Astrocyte of the hippocampus (primary cell): ENCODE results near the gene COL6A1.
A peak's percentile ranks its signal among the peaks of the same experiment; 100 is the strongest.

Experiments
- DNase-seq: peaks from one replicate; pipeline ENCODE4 v3.0.0; 2011; ENCODE audit warnings: low read depth, low spot score

The COL6A1 gene, protein sequence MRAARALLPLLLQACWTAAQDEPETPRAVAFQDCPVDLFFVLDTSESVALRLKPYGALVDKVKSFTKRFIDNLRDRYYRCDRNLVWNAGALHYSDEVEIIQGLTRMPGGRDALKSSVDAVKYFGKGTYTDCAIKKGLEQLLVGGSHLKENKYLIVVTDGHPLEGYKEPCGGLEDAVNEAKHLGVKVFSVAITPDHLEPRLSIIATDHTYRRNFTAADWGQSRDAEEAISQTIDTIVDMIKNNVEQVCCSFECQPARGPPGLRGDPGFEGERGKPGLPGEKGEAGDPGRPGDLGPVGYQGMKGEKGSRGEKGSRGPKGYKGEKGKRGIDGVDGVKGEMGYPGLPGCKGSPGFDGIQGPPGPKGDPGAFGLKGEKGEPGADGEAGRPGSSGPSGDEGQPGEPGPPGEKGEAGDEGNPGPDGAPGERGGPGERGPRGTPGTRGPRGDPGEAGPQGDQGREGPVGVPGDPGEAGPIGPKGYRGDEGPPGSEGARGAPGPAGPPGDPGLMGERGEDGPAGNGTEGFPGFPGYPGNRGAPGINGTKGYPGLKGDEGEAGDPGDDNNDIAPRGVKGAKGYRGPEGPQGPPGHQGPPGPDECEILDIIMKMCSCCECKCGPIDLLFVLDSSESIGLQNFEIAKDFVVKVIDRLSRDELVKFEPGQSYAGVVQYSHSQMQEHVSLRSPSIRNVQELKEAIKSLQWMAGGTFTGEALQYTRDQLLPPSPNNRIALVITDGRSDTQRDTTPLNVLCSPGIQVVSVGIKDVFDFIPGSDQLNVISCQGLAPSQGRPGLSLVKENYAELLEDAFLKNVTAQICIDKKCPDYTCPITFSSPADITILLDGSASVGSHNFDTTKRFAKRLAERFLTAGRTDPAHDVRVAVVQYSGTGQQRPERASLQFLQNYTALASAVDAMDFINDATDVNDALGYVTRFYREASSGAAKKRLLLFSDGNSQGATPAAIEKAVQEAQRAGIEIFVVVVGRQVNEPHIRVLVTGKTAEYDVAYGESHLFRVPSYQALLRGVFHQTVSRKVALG

DNA sequence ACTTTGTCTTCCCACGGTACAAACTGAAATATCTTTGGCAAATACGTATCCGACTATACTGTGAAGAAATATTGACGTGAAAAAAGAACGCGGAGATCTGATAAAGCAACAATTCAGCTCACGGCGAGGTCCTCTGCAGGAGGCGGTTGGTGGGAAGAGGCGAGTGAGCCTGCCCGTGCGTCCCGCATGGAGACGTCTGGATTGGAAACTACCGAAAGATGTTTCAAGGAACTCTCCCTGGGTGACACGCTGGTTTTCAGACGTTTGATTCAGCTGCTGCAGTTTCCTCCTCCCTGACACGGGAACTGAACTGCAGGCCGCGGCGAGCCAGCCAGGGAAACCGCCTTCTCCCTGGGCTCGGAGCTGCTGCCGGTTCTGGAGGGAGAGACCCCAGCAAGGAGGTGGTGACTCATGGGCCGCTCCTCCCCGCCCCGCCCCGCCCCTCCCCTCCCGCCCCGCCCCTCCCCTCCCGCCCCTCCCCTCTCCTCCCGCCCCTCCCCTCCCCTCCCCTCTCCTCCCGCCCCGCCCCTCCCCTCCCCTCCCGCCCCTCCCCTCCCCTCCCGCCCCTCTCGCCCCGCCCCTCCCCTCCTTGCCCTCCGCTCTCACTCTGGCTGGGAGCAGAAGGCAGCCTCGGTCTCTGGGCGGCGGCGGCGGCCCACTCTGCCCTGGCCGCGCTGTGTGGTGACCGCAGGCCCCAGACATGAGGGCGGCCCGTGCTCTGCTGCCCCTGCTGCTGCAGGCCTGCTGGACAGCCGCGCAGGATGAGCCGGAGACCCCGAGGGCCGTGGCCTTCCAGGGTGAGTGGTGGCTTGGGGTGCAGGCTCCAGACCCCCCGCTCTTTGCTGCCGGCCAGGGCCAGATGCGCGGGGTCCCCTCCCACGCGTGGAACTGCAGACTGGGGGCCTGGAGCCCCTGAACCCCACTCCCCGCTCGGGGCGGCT lies at the start of gene COL6A1:
Gene COL6A1 (plus strand): TSS at position 620 of the 941 bp plus-strand sequence. CDS start 81 bp downstream, at position 701.
- peak; percentile 94 for DNase-seq

DNA sequence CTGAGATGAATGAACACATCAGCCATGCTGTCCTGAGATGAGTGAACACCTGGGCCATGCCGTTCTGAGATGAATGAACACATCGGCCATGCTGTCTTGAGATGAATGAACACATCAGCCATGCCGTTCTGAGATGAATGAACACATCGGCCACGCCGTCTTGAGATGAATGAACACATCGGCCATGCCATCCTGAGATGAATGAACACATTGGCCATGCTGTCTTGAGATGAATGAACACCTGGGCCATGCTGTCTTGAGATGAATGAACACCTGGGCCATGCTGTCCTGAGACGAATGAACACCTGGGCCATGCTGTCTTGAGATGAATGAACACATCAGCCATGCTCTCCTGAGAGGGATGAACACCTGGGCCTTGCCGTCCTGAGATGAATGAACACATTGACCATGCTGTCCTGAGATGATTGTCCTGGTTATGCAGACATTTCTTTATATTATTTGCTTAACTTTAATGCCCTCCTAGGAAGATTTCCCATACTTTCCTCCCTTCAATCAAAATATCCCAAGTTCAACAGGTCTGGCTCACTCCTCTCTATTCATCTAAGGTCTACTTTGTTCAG lies 48.6 kb upstream of the COL6A1 start:
- no peak for DNase-seq

DNA sequence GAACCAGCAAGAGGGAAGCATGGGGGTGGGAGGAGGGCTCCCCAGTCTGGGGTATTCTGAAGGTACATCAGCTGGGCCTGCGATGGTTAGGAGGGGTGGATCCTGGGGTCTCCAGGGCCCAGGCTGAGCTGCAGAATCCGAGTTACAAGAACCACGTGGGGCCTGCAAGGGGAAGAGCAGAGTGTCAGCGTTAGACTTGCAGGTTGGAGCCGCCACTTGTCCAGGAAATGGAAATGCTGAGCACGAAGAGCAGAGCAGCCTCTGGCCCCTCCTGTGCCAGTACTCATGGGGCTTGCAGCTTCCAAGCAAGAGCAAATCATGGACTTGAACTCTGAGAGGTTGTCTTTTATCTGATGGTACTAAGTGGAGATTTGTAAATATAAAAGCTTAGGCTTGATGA lies 47.5 kb upstream of the COL6A1 start:
- DNase-seq, result no peak

DNA sequence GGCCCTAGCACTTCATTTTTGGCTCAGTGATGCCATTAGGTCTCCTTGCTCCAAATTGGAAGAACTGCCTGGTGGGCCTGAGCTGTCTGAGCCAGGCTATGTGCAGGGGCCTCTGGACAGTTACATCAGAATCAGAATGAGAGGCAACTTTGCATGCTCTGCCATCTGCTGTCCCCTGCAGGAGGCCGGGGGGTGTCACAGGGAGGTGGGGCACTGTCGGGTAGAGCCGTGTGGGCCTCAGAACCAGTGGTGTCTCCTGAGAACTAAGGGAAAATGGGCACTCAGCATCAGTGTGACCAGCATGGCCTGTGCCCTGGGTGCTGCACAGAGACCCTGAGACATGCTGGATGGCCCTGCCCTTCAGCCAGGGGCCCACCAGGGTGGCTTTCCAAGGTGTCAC lies 47.0 kb upstream of the COL6A1 start:
- no peak for DNase-seq

DNA sequence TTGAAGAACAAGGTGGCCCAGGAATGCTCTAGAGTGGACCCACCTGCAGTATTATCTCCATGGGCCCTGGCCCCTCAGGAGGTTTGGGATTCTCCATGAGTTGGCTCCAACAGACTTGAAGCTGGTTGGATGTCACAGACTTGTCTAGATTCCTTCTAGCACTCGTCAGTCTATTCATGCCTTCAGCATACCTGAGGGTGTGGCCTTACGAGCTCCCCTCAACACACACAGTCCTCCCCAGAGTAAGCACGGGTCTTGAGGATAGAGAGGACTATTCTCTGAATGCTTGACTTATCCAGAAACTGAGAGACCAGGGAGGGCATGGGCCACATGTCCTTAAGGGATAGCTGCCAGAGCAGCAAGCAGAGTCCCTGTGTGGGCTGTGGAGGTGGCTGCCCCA lies 45.9 kb upstream of the COL6A1 start:
- DNase-seq, result peak; percentile 77

DNA sequence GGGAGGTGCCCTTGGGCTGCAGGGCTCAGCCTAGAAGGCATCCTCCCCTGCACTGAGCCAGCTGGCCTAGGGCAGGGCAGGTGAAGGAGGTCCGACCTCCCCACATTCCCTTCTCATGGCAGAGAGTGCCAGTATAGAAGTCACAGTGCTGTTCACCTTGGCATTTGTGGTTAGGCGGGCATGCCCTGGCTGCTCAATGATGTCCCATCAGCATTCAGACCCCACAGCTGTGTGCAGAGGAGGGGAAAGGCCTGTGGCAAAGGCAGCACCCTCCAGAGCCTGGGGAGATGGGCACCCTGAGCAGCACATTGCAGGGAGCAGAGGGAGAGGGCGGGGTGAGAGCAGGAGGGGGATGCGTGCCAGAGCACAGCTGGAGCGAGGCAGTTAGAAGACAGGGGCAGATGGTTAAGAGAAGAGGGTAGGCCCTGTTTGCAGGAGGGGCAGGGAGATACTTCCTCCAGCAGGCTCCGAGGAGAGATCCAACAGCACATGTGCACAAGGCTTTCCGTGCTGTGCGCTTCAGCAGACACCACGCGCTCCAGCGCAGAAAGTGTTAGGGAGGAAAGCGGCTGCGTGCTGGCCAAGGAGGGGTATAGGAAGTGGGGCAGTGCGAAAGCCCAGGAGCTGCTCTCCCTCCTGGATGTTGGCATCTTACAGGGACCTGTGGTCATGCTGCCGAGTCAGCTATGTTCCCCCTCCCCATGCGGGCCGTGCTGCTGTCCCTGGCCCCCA lies 43.7 kb upstream of the COL6A1 start:
- no peak for DNase-seq

DNA sequence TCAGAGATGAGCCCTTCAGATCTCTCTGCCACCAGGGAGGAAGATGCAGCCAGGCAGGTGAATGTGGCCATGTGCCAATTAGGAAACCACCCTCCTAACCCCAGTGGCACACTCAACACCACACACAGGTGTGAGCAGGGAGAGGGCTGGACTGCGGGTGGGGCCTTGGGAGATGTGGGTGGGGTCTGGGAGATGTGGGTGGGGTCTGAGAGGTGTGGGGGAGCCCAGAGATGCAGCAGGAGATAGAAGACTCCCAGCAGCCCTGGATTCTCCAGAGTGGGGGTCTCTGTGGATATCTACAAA lies 43.2 kb upstream of the COL6A1 start:
- DNase-seq, result no peak

DNA sequence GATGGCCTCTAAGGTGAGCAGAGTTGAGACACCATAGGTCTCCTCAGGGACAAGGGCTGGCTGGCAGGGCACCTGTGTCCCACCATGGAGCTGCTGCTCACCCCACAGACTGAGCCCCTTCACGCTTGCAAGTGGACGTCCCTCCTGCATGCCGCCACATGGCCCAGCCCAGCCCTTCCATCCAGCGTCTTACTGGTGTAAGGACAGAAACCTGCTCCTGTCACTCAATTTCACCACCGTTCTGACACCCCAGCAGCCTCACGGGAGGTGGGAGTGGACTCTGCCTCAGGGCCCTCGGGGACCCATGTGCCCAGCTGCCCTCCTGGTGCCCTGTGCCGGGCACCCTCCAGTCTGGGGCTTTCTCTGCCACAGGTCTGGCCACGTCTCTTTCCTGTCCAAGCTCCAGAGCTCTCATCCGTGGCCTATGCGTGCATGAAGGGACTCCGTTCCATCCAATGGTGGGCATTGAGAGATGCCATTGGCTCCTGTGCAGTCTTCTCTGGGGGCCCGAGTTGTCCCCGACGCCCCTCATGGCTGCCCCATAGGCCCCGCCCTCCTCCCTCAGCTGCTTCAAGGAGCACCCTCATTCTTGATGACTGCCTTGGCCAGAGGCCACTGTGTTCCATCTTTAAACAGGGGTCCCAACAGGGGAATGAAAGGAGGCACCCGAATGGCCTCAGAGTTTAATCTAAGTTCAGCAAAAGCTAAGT lies 42.6 kb upstream of the COL6A1 start:
- no peak for DNase-seq

DNA sequence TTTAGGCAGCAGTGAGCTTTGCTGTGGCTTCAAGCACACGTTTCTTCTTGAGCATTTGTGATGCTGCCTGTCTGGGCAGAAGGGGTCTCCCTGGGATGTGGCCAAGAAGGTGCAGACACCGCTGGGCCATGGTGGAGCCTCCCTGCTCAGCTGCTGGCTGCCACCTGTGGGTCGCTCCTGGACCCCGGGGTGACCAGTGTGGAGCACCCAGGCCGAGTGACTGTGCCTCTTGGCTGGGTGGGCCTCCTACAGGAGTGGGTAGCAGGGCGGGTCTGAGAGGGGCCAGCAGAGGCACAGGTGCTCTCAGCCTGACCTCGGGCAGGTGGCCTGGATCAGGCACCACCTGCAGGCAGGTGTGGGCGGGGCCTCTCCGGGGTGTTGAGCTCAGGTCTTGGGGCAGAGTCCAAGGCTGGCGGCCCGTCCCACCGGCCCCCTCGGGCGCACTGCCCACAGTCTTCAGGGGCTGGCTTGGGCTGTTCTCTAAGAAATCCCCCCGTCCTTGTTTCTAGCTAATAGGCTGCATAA lies 42.0 kb upstream of the COL6A1 start:
- no peak for DNase-seq

DNA sequence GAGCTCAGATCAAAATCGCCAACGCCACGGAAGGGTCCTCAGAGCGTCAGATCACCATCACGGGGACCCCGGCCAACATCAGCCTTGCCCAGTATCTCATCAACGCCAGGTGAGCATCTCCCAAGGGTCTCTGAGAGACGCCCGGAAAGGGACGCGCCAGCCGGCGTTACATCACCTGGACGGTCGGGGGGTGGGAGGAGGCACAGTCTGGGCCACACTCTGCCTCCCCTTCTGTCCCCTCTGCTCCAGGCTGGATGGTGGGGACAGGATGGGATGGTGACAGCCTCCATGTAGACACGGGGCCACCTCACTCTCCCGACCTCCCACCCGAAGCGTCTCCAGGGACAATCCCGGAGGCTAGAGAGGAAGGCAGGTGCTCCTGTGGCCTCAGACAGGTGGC lies 41.5 kb upstream of the COL6A1 start:
- DNase-seq, result no peak

DNA sequence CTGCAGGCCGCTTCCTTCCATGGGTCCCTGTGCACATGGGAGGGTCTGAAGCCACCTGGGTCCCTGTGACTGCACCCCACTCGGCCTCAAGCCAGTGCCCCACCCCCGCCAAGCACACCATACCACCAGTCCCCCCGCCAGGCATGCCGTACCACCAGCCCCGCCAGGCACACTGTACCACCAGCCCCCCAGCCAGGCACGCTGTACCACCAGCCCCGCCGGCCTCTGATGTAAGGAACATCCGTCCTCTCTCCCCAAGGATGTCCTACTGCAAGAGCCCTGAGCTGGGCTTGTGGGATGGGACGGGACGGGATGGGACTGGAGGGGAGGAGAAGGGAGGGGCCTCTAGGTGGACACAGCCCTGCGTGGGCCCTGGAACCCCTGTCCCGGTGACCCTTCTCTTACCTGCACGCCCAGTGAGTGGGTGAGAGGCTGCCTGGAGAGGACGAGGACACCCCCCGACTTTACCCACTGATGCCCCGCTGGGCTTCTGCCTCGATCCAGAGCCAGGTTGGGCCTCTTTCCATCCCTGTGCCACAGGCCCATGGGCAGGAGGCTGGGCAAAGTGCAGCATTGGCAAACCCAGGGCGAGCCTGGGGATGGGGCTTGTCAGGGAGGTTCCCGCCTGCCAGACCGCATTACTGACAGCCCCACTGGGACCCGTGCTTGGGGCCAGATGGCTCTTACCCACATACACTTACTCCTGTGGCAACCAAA lies 40.8 kb upstream of the COL6A1 start:
- DNase-seq, result no peak

DNA sequence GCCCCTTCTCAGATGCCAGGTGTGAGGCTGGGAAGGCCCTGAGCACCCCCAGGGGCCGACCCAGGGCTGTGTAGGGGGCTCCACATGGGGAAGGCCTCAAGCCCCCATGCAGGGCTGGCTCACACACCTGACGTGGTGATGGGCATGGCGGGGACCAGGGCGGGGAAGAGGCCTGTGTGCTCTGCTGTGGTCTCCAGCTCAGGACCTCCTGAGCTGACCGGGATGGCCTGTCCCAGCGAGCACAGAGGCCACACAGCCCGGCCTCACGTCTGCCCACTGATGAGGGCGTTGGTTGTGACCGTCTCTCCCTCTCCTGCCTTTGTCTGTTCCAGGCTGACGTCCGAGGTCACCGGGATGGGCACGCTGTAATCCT lies 40.2 kb upstream of the COL6A1 start:
- no peak for DNase-seq

DNA sequence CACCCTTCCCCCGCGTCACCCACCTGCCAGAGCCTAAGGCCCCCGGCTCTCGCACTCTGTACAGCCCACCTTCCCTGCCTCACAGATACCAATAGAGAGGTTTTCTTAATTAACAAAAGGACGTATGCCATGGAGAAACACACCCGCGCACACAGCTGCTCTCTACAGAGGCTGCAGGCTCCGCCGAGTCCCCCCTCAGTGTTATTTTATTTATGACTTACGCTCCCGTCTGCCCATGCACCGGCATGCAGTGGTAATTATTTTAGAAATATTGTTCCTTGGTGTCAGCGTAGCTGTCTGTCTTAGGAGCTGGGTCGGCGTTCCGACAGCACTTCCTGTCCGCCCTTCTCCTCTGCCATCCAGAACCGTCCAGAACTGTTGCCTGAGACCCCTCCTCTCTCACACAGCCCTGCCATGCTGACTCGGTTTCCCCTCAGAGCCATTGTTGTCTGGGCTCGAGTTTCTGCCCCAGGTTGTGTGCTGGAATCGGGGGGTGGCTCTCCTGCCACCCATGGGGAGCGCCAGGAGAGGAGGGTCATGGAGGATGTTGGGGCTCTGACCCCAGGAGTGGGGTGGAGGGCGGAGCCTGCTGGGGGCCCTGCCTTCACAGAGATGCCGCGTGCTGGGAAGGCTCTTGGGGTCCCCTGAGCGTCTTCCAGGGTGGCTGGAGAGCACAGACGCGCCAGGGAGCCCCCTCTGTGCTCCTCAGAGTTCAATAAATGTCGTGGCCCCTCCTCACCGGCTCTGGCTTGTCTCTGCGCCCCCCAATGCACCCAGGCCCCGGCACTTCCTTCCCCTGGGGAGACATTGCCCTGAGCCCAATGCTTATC lies 39.6 kb upstream of the COL6A1 start:
- DNase-seq, result no peak

DNA sequence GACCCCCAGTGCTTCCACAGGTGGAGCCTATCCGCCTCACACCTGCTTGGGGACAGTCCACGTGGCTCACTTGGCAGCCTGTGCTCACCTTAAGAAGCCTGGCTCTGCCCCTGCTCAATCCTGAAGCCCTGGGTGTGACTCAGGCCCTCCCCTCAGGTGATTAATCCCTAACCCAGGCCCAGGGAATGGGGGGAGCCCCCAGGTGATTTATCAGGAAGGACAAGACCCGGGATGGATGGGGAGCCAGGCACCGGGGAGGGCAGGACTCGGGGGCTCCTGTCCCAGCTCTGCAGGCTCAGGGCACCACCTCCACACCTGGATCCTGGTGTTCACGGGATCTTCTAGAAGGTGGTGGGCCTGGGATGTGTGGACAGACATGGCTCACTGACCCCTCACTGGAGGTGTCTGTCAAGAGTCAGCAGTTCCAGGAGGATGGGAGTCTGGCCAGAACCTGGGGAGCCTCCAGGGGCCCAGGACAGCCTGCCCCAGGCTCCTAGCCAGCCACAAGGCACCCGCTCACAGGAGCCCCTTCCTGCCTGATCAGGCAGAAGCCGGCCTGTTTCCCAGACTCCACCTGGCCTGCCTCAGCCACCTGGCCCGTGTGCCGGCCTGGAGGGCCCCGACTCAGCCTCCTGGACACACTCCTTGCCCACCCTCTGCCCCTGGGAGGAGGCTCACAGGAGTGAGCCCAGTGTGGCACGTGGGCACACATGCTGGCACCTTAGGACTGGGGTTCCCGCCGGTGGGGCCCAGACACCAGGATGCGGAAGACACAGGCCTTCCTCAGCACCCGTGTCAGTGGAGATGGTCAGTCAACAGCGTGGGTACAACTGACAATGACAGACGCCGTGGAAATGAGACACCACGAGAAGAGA lies 38.6 kb upstream of the COL6A1 start:
- DNase-seq, result no peak

DNA sequence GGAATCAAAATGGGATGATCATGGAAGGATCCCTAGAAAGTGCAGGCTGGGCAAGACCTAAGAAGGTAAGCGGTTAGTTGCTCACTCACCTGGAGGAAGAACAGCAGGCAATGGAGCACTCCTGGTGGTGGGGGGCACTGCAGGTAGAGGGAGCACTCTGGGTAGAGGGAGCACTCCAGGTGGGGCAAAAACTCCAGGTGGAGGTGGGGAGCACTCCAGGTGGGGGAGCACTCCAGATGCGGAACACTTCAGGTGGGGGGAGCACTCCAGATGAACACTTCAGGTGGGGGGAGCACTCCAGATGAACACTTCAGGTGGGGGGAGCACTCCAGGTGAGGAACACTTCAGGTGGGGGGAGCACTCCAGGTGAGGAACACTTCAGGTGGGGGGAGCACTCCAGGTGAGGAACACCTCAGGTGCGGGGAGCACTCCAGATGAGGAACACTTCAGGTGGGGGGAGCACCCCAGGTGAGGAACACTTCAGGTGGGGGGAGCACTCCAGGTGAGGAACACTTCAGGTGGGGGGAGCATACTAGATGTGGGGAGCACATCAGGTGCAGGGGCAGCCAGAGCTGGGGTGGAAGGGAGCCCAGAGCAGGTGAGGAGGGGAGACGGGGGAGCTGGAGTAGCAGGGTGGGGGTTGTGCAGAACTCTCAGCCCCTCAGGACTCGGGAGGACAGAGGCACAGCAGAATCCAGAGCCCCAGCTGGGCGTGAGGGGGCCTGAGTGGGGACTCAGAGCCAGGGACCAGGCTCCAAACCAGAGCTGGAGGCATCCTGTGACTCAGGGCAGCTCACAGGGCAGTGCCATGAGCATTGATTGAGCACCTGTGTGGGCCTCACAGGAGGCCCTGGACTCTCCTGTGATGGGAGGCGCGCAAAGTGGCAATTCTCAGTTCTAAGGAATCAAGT lies 37.7 kb upstream of the COL6A1 start:
- DNase-seq, result no peak

DNA sequence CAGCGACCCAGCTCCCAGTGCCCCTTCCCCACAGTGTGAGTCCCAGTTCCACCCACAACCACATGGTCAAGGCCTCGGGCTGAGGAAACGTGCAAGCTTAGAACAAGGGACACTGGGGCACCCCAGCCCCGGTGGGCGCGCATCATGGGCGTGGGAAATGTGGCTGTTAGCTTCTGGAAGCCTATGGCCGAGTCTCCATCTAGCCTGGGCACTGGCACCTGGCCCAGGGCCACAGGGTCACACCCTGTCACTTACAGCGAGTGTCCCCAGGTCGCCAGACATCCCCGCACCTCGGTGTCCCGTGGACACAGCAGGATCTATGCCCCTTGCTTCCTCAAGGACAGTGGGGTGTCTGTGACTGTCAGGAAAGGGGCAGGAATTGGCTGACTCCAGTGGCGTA lies 37.0 kb upstream of the COL6A1 start:
- no peak for DNase-seq
